ENCODE measurements around the gene ESR1. TPM values are rescaled to one million over a fixed set of nuclear protein-coding genes. Genes with fewer than 3 reads are reported as not detected.
A peak's percentile ranks its signal among the peaks of the same experiment; 100 is the strongest.

ESR1 gene
- total RNA-seq, 3 donors from 2014 or later, result 2.2 to 74.5 (median 67.5) TPM

DNA sequence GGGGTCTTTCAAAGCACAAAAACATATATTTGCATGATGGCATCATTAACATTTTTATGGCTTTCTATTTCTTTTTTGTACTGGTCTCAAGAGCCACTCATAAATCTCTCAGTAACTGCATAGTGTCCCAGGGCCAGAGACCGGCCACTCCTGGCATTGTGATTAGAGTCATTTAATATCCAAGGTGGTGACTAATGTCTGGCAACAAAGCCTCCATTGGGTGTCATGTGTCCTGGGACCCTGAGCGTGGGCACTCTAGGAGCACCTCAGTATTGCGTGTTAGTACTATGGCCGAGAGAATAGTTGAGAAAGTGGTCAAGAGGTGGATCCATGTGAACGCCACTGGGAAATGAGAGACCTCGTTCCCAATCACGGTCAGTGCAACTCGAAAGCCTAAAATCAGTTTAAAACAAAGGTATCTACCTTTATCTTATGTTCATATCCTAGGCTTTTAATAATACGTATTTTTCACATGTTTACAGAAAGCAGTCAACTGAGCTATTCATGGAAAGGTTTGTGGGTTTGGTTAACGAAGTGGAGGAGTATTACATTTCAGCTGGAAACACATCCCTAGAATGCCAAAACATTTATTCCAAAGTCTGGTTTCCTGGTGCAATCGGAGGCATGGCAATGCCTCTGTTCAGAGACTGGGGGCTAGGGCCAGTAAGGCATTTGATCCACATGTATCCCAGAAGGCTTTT is 2.7 kb upstream of the ESR1 start:
- H3K27me3 ChIP-seq, result no peaks in the 10 kb centered on the region
- H3K4me1 ChIP-seq, result peaks cover 0 to 4% of the 10 kb centered on the region in 2 donors
- no peaks in the 10 kb centered on the region for H3K36me3 ChIP-seq
- TF ChIP-seq POLR2A (IDR thresholded peaks at IDR 0.05) (no peak), POLR2AphosphoS5 (IDR thresholded peaks at IDR 0.05) (no peak)
- TF ChIP-seq, protein P1, sequence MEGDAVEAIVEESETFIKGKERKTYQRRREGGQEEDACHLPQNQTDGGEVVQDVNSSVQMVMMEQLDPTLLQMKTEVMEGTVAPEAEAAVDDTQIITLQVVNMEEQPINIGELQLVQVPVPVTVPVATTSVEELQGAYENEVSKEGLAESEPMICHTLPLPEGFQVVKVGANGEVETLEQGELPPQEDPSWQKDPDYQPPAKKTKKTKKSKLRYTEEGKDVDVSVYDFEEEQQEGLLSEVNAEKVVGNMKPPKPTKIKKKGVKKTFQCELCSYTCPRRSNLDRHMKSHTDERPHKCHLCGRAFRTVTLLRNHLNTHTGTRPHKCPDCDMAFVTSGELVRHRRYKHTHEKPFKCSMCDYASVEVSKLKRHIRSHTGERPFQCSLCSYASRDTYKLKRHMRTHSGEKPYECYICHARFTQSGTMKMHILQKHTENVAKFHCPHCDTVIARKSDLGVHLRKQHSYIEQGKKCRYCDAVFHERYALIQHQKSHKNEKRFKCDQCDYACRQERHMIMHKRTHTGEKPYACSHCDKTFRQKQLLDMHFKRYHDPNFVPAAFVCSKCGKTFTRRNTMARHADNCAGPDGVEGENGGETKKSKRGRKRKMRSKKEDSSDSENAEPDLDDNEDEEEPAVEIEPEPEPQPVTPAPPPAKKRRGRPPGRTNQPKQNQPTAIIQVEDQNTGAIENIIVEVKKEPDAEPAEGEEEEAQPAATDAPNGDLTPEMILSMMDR (IDR thresholded peaks at IDR 0.05), result no peak
- peak overlapping the region in 2 of 3 donors; percentile 25 to 54 for H3K4me3 ChIP-seq
- intact Hi-C loops (cut with DNase I; ENCODE audit: low total_unique reads), result no loop called here
- peak overlapping the region; percentile 48 to 73 for H3K27ac ChIP-seq
- no peak for DNase-seq (ENCODE audit: low spot score in 2 of 2)
- no peaks in the 10 kb centered on the region for H3K9me3 ChIP-seq

DNA sequence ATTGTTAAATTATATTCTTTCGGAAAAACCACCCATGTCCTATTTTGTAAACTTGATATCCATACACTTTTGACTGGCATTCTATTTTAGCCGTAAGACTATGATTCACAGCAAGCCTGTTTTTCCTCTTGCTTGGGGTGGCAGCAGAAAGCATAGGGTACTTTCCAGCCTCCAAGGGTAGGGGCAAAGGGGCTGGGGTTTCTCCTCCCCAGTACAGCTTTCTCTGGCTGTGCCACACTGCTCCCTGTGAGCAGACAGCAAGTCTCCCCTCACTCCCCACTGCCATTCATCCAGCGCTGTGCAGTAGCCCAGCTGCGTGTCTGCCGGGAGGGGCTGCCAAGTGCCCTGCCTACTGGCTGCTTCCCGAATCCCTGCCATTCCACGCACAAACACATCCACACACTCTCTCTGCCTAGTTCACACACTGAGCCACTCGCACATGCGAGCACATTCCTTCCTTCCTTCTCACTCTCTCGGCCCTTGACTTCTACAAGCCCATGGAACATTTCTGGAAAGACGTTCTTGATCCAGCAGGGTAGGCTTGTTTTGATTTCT is 2.1 kb upstream of the ESR1 start:
- Histone ChIP-seq H3K36me3 (no peaks in the 10 kb centered on the region), H3K4me3 (peak overlapping the region in 2 of 3 donors; percentile 25 to 54), H3K4me1 (peaks cover 0 to 4% of the 10 kb centered on the region in 2 donors), H3K27me3 (no peaks in the 10 kb centered on the region), H3K27ac (peak overlapping the region; percentile 48 to 73), H3K9me3 (no peaks in the 10 kb centered on the region)
- DNase-seq (ENCODE audit: low spot score in 2 of 2), result peak in 1 of 2 donors; percentile 66
- intact Hi-C loops (cut with DNase I; ENCODE audit: low total_unique reads), result no loop called here
- TF ChIP-seq POLR2A (IDR thresholded peaks at IDR 0.05) (no peak), POLR2AphosphoS5 (IDR thresholded peaks at IDR 0.05) (no peak)
- TF ChIP-seq, protein P1 (IDR thresholded peaks at IDR 0.05), result no peak

DNA sequence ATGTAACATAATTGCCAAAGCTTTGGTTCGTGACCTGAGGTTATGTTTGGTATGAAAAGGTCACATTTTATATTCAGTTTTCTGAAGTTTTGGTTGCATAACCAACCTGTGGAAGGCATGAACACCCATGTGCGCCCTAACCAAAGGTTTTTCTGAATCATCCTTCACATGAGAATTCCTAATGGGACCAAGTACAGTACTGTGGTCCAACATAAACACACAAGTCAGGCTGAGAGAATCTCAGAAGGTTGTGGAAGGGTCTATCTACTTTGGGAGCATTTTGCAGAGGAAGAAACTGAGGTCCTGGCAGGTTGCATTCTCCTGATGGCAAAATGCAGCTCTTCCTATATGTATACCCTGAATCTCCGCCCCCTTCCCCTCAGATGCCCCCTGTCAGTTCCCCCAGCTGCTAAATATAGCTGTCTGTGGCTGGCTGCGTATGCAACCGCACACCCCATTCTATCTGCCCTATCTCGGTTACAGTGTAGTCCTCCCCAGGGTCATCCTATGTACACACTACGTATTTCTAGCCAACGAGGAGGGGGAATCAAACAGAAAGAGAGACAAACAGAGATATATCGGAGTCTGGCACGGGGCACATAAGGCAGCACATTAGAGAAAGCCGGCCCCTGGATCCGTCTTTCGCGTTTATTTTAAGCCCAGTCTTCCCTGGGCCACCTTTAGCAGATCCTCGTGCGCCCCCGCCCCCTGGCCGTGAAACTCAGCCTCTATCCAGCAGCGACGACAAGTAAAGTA is 547 bp upstream of the ESR1 start:
- Histone ChIP-seq H3K4me3 (peak overlapping the region; percentile 51 to 85 (median 68)), H3K9me3 (no peaks in the 10 kb centered on the region), H3K27me3 (no peaks in the 10 kb centered on the region), H3K27ac (peak overlapping the region; percentile 73 to 90), H3K36me3 (no peaks in the 10 kb centered on the region), H3K4me1 (peaks cover 0 to 4% of the 10 kb centered on the region in 2 donors)
- intact Hi-C loops (cut with DNase I; ENCODE audit: low total_unique reads), result no loop called here
- DNase-seq (ENCODE audit: low spot score in 2 of 2), result no peak
- no peak for TF ChIP-seq POLR2AphosphoS5 (IDR thresholded peaks at IDR 0.05)
- no peak for TF ChIP-seq POLR2A (IDR thresholded peaks at IDR 0.05)
- TF ChIP-seq, protein P1 (IDR thresholded peaks at IDR 0.05), result peak in 1 of 3 donors; percentile 23

DNA sequence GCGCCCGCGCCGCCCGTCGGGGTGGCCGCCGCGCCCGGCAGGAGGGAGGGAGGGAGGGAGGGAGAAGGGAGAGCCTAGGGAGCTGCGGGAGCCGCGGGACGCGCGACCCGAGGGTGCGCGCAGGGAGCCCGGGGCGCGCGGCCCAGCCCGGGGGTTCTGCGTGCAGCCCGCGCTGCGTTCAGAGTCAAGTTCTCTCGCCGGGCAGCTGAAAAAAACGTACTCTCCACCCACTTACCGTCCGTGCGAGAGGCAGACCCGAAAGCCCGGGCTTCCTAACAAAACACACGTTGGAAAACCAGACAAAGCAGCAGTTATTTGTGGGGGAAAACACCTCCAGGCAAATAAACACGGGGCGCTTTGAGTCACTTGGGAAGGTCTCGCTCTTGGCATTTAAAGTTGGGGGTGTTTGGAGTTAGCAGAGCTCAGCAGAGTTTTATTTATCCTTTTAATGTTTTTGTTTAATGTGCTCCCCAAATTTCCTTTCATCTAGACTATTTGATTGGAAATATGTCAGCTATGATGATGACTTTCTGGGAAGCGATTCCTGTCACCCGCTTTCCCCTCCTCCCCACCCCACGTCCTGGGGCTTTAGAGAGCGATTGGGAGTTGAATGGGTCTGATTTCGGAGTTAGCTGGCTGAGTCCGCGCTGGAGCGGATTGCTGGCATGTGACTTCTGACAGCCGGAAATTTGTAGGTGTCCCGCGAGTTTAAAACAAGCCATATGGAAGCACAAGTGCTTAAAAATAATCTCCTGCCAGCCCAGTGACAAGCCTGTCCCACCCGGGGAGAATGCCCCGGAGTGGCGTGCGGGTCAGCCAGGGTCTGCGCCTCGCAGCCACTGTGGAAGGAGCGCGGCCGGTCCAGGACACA is 1.1 kb downstream of the ESR1 start:
- TF ChIP-seq POLR2AphosphoS5 (IDR thresholded peaks at IDR 0.05), result no peak
- no peak for TF ChIP-seq POLR2A (IDR thresholded peaks at IDR 0.05)
- TF ChIP-seq, protein P1 (IDR thresholded peaks at IDR 0.05), result no peak
- H3K27me3 ChIP-seq, result no peaks in the 10 kb centered on the region
- peak overlapping the region; percentile 73 to 90 for H3K27ac ChIP-seq
- DNase-seq (ENCODE audit: low spot score in 2 of 2), result no peak
- peaks cover 0 to 4% of the 10 kb centered on the region in 2 donors for H3K4me1 ChIP-seq
- intact Hi-C loops (cut with DNase I; ENCODE audit: low total_unique reads), result no loop called here
- H3K36me3 ChIP-seq, result no peaks in the 10 kb centered on the region
- no peaks in the 10 kb centered on the region for H3K9me3 ChIP-seq
- peak overlapping the region; percentile 51 to 85 (median 68) for H3K4me3 ChIP-seq

Data from breast epithelium (tissue), 4 donors.